GM19043 (cell line): Measurements from ENCODE around the gene CDC25B.
A peak's percentile ranks its signal among the peaks of the same experiment; 100 is the strongest.

ENCODE experiments used
- ATAC-seq: cut with Tn5 transposase; IDR thresholded peaks from one replicate; pipeline ENCODE4 v1.9.1; 2021; ENCODE audit warnings: low read depth; ENCODE audit not compliant: unreplicated experiment

Gene CDC25B

GRCh38 chr20:3763671-3764601, 32.2 kb upstream of the CDC25B start:
- ATAC-seq, result no peak

DNA sequence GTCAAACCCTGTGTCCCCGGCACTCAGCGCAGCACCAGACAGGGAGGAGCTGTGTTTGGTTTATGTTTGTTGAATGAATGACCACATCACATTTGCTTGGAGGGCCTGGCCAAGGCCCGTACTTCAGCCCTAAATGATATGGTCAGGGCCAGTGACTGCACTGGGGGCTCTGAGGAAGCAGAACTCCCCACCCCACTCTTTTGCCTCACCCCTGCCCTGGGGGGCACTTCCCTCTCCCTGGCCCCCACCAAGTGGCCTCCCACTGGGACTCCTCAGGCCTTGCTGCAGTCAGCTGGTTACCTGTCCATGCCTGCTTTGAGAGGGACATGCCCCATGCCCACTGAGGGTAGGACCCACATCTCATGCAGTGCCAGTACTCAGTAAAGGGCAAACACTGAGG, 31.5 kb upstream of the CDC25B start:
- ATAC-seq, result no peak

GRCh38 chr20:3765171-3765882, 30.8 kb upstream of the CDC25B start:
- no peak for ATAC-seq

GRCh38 chr20:3766422-3767109, 29.5 kb upstream of the CDC25B start:
- no peak for ATAC-seq

GRCh38 chr20:3767110-3767426, 29.0 kb upstream of the CDC25B start:
- ATAC-seq, result no peak

DNA sequence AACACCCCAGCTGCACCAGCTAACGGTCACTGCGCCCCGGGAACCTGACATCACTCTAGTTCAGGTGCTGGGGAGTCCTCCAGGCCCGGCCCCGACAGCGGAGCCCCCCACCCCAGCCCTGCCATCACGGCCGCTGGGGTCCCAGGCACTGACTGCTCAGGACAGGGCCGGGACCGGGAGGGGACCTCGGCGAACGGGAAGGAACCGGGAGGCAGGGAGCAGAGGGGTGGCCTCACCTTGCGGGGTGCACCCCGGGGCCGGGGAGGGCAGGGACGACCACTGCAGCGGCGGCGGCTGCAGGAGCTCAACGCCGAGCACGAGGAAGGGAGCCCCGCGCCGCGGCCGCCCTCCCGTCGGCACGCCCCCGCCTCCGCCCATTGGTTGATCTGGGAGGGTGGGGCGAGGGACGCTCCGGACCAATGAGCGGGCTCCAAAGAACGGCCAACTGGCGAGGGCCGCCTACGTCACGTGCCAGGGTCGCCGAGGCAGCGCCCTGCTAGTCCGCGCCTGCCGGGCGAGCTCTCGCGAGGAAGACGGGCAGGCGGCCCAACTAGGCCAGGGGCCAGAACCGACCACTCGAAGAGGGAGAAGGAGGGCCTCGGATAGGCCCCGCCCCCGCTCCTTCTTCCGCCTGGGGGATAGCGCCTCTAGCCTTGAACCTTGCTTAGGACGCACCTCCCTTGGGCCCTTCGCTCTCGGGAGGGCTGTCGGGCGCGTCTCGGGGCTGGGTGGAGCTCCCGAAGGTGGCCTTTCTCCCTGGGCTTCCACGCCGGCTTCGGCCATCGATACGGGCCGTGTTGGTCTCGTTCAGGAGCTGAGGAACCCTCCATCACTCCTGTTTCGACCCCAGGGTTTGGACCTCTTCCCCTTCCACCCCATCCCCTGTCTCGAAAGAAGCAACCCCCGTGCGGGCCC, 28.4 kb upstream of the CDC25B start, which contains the start of gene ADISSP:
ADISSP (minus strand) TSS at position 327 of the 915 bp plus-strand sequence. CDS start 7,653 bp downstream, outside the sequence.
- peak; percentile 91 for ATAC-seq

DNA sequence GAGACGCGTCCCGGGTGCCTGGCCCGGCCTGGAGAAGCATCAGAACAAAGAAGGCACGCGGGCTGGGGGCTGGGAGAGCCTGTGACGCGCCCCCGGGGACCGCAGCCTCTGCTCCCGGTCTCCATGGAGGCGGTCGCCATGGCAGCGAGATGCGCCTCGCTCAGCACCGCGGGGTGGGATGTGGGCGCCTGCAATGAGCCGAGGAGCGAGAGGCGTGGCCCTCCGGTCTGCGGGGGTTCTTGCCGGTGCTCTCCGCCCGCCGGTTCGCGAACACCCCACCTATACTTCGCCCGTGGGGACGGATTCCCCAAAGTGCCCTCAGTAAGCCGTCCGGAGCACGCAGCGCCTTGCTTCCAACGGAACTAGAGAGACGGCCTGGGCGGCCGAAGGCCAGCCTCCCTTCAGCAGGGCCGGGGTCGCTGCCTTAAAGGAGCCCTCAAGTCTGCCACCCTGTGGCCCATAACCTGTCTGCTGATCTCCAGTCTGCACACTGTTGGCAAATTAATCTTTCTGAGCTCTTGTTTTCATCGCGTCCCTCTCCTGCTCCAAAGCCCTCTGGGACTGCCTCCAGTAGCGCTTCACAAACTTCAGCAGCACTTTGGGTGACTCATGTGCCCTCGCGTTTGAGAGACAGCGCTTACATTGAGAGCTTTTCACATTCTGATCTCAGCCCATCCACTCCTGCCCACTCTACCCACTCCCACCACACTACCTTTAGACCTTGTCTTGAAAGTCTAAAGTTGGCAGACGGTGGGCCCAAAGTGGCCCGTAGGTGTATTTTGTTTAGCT, 27.6 kb upstream of the CDC25B start:
- peak; percentile 39 for ATAC-seq

GRCh38 chr20:3771552-3772058, 24.5 kb upstream of the CDC25B start:
- ATAC-seq, result no peak

GRCh38 chr20:3775457-3776108, 20.5 kb upstream of the CDC25B start:
- ATAC-seq, result no peak

GRCh38 chr20:3777381-3777715, 18.8 kb upstream of the CDC25B start:
- ATAC-seq, result no peak

DNA sequence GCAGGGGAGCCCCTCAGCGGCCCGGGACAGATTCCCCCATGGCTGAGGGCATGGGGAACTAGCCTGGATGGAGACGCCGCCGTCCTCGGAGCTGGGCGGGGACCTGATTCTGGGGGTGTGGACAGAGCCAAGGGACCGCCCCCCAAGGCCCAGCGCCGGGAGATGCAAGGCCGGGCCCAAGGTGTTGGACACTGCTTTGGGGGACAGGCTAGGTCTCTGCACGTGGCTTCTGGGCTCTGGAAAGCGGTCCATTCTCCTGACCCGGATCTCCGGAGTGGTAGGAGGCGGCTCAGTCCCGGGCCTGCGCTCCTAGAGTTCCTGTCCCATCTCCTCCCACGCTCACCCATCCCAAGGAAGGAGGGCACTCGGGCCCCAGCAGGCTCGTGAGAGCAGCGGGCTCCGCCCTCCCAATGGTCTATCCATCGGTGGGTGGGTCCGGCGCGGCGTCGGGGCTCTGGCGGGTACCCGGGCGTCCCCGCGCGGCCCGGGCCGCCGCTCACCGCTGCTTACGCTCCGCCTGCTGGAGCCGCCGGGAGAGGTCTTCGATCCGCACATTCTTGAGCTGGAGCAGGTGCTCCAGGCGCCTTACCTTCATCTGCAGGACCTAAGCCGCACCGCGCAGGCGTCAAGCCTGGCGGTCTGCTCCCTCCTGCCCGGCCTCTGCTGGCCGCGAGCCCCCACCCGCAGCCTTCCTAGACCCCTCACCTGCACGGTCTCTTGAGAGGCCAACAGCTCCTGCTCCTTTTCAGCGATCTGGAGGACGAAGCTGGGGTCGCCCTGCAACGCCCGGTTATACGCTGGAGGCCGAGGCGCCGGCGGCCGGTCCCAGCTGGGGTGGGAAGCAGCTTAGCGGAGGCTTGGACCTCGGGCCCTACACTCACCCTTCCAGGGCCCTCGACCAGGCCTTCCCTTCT, 18.1 kb upstream of the CDC25B start:
- no peak for ATAC-seq

GRCh38 chr20:3778976-3779375, 17.1 kb upstream of the CDC25B start:
- no peak for ATAC-seq

- peak; percentile 55 for ATAC-seq
These were observed 14.8 kb upstream of the CDC25B start, which contains the start of gene SPEF1 for GRCh38 chr20:3781153-3781910. Gene SPEF1, minus strand, starts transcription at chr20:3781448. Its CDS starts 161 bp downstream, at chr20:3781287.

DNA sequence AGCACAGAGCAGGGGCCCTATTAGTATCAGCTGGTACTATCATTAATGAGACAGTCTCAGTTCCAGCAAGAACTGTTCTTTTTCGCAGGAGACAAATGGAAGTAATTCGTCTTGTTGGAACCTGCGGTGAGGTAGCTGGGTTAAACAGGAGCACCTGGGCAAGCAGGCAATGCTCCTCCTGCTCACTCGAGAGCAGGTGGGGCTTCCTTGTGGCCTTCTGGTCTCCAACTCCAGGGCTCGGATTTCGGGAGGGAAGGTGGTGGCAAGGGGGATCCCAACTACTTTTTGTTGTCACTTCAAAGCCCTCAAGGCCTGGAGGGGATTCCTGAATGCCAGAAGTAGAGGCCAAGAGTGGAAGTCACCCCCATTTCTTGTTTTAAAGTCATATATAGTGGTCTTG, 13.5 kb upstream of the CDC25B start:
- ATAC-seq, result no peak

GRCh38 chr20:3783068-3783489, 13.0 kb upstream of the CDC25B start:
- ATAC-seq, result no peak

- no peak for ATAC-seq
These were observed 12.5 kb upstream of the CDC25B start for GRCh38 chr20:3783511-3784195.
